Adipose tissue (tissue), 3 donors: ENCODE data around the gene PHOX2A. TPM values are rescaled to one million over a fixed set of nuclear protein-coding genes. Genes with fewer than 3 reads are reported as not detected.

Experiments
- H3K27ac ChIP-seq: one replicate; pipeline ENCODE4 v1.5.1; 2013; ENCODE audit warnings: low read depth, low read length
- WGBS, 3 donors: extraction: QIAGEN DNeasy Blood & Tissue Kit; methylation state at CpG; one replicate each; pipeline ENCODE4 v1.1.7; 2013; 5-methylcytosine and 5-hydroxymethylcytosine counted together
- polyA plus RNA-seq, 3 donors: library from polyadenylated mRNA; stranded (reverse); fragments of 200-250 nt; gene quantifications; one replicate each; pipeline ENCODE4 v1.2.3, GENCODE V29; 2013
- donor health status: healthy with polysubstance abuse.
- donor health status: Bipolar disorder and iron deficiency.
- donor health status: healthy.

PHOX2A gene
- polyA plus RNA-seq, 3 donors, result 0.08 TPM; not detected in 2

DNA sequence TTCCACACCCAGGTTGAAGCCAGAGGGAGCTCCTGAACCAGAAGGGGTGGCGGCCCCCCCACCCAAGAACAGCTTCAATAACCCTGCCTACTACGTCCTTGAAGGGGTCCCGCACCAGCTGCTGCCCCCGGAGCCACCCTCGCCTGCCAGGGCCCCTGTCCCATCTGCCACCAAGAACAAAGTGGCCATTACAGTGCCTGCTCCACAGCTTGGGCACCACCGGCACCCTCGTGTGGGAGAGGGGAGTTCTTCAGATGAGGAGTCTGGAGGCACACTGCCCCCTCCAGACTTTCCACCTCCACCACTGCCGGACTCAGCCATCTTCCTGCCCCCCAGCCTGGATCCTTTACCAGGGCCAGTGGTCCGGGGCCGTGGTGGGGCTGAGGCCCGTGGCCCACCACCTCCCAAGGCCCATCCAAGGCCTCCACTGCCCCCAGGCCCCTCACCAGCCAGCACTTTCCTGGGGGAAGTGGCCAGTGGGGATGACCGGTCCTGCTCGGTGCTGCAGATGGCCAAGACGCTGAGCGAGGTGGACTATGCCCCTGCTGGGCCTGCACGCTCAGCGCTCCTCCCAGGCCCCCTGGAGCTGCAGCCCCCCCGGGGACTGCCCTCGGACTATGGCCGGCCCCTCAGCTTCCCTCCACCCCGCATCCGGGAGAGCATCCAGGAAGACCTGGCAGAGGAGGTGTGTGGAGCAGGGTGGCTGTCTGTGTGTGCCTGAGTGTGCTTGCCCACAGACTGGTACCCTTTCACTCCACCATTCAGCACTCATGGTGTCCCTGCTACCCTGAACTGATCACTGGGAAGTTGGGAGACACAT lies 6.7 kb downstream of the PHOX2A start:
- 82 to 86% (median 86%) methylated on average over 22 of the region's 22 CpGs for WGBS, 3 donors
- no peak overlapping the region for H3K27ac ChIP-seq

DNA sequence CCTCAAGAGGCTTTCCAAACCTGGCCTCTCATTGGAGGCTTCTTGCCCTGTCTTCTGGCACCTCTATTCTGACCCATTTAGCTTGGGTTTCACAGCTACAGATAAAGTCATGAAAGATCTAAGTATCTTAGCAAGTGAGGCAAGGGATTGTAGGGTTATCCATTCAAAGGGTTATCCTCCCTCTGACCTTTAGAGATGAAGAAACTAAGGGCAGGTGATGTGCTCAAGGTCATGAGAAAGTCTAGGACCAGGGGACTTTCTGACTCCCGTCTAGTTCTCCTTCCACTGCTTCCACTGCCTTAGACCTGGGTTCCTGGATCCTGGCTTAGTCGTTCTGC lies 7.2 kb downstream of the PHOX2A start:
- WGBS, 3 donors, result 73 to 82% (median 82%) methylated on average over 2 of the region's 2 CpGs
- no peak overlapping the region for H3K27ac ChIP-seq

- H3K27ac ChIP-seq, result no peak overlapping the region
- WGBS, 3 donors, result 60 to 73% (median 72%) methylated on average over 4 of the region's 4 CpGs
These were observed 7.8 kb downstream of the PHOX2A start for GRCh38 chr11:72236083-72236697.

DNA sequence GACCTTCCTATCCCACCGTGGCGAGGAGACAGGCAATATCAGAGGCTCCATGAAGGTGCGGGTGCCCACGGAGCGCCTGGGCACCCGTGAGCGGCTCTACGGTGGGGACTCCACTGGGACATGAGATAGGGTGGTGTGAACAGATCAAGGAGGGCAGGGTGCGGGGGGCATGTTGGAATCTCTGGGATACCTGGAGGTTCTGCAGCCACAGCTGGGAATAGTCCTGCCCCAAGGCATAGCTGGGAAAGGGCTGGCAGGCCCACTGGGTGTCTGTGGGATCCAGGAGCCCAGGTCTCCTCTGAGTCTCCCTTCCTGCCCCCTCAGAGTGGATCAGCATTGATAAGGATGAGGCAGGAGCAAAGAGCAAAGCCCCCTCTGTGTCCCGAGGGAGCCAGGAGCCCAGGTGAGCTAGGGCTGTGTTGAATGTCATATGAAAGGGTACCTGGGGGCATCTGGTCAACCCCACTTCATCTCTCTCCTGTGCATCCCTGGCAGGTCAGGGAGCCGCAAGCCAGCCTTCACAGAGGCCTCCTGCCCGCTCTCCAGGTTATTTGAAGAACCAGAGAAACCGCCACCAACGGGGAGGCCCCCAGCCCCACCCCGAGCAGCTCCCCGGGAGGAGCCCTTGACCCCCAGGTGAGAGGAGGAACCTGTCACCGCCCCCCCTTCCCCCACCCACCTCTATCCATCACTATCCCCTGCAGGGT lies 8.5 kb downstream of the PHOX2A start:
- no peak overlapping the region for H3K27ac ChIP-seq
- 86 to 93% (median 87%) methylated on average over 17 of the region's 17 CpGs for WGBS, 3 donors

GRCh38 chr11:72234920-72235319 lies 9.1 kb downstream of the PHOX2A start:
- WGBS, 3 donors, result 88 to 91% (median 89%) methylated on average over 4 of the region's 4 CpGs
- H3K27ac ChIP-seq, result no peak overlapping the region

GRCh38 chr11:72234514-72234830 lies 9.5 kb downstream of the PHOX2A start:
- WGBS, 3 donors, result 67 to 81% (median 77%) methylated on average over 3 of the region's 3 CpGs
- no peak overlapping the region for H3K27ac ChIP-seq

- no peak overlapping the region for H3K27ac ChIP-seq
- 88 to 94% (median 92%) methylated on average over 8 of the region's 8 CpGs for WGBS, 3 donors
These were observed 10.0 kb downstream of the PHOX2A start for GRCh38 chr11:72233773-72234513.

DNA sequence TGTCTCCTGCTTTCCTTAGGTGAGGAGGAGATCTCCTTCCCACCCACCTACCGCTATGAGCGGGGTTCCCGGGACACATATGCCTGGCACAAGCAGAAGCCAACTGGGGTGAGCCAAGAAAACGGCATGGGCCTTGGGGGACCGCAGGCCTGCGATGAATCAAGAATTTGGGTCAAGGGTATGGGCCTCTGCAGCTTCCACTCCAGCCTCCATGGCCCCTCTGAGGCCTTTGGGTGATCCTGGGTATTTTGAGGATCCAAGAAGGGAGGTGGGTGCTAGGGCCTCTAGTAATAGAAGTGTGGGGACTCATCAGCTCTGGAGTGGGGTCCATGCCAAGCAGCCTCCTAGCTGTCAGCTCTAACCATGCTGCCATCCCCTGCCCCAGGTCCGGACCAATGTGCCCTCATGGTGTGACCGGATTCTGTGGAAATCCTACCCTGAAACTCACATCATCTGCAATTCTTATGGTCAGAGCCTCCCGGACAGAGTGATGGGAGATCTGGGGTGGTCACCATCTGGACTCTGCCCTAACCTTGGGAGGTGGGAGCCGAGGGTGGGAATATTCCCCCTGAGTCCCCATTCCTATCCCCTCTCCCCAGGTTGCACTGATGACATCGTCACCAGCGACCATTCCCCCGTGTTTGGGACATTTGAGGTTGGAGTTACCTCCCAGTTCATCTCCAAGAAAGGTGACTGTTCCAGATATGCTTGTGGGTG lies 10.8 kb downstream of the PHOX2A start:
- WGBS, 3 donors, result 88 to 90% (median 90%) methylated on average over 13 of the region's 13 CpGs
- H3K27ac ChIP-seq, result no peak overlapping the region

DNA sequence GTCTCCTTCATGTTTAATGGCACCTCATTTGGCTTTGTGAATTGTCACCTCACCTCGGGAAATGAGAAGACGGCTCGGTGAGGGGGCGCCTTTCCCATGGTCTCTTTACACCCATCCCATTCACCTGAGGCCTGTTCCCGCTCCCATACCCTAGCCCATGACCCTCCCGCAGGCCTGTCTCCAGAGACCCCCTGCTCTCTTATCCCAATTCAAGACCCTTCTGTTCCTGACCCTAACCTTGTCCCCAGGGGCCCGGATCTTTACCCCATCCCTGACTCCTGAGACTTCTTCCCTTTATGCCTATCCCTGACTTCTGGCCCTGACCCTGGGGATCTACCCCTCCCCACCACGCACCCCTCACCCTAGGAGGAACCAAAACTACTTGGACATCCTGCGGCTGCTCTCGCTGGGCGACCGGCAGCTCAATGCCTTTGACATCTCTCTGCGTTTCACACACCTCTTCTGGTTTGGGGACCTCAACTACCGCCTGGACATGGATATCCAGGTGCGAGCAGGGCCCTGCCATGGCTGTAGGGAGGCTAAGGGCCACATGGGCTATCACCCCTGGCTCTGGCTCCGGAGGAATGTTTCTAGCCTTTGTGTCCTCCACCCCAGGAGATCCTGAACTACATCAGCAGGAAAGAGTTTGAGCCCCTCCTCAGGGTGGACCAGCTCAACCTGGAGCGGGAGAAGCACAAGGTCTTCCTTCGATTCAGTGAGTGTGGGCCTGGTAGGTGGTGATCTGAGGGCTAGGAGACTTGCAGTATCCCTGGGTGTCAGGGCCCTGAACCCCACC lies 11.5 kb downstream of the PHOX2A start:
- no peak overlapping the region for H3K27ac ChIP-seq
- 93 to 97% (median 94%) methylated on average over 18 of the region's 18 CpGs for WGBS, 3 donors

DNA sequence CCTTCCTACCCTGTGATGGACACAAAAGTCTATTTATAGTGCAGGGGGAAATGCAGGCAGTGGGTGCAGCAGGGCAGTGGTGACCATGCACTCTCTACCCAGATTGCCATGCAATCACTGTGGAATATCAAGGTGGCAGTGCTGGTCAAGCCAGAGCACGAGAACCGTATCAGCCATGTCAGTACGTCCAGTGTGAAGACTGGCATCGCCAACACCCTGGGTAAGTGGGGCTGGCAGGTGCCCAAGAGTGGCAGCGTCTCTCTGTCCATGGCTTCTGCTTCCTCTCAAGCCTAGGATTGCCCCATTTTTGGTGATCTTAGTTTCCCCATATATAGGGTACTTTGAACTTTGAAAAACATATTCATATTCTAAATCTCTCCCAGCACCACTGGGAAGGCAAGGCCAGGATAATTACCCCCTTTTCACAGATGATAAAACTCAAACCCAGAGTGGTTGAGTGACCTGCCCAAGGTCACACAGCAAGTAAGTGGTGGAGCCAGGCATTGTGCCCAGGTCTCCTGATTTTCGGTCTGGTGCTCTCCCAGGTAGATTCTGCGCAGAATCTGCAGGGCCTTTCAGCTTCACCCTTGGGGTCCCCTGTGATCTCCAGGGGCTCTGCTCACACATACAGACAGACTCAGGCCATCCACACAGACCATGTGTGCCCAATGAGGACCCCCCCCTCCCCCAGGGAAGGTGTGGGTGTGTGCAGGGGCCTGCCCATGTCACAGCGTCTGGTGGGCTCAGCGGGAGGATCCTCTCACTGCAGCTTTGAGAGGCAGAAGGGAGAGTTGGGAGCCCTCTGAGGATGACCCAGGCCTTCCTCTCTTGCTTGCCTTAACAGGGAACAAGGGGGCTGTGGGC lies 12.3 kb downstream of the PHOX2A start:
- WGBS, 3 donors, result 76 to 83% (median 82%) methylated on average over 7 to 9 of the region's 9 CpGs
- H3K27ac ChIP-seq, result no peak overlapping the region

GRCh38 chr11:72230764-72231365 lies 13.1 kb downstream of the PHOX2A start:
- 88 to 93% (median 89%) methylated on average over 18 of the region's 18 CpGs for WGBS, 3 donors
- H3K27ac ChIP-seq, result no peak overlapping the region

- H3K27ac ChIP-seq, result no peak overlapping the region
- 92 to 95% (median 95%) methylated on average over 21 of the region's 21 CpGs for WGBS, 3 donors
These were observed 13.8 kb downstream of the PHOX2A start for GRCh38 chr11:72229925-72230763.

GRCh38 chr11:72229336-72229924 lies 14.5 kb downstream of the PHOX2A start:
- 94 to 97% (median 95%) methylated on average over 8 of the region's 8 CpGs for WGBS, 3 donors
- no peak overlapping the region for H3K27ac ChIP-seq

GRCh38 chr11:72228844-72229231 lies 15.1 kb downstream of the PHOX2A start:
- 86 to 93% (median 87%) methylated on average over 7 of the region's 7 CpGs for WGBS, 3 donors
- no peak overlapping the region for H3K27ac ChIP-seq

GRCh38 chr11:72228229-72228843 lies 15.6 kb downstream of the PHOX2A start:
- H3K27ac ChIP-seq, result no peak overlapping the region
- WGBS, 3 donors, result 76 to 85% (median 82%) methylated on average over 16 of the region's 16 CpGs
